GM19240 (cell line): Measurements from ENCODE around the gene IGF2BP2.
"Not testable (repeated sequence)": the region's sequence is repeated elsewhere in the genome, so short reads cannot be mapped to it uniquely, and the experiment has no call there.

ENCODE experiments used
- DNase-seq: peaks from one replicate; pipeline ENCODE4 v3.0.0; 2011; ENCODE audit warnings: low spot score; ENCODE audit not compliant: insufficient read length

Gene IGF2BP2

GRCh38 chr3:185647134-185647879, 177.5 kb downstream of the IGF2BP2 start:
- no peak for DNase-seq

GRCh38 chr3:185646382-185647133, 178.3 kb downstream of the IGF2BP2 start:
- DNase-seq, result no peak

GRCh38 chr3:185645596-185646381, 179.1 kb downstream of the IGF2BP2 start:
- no peak for DNase-seq

GRCh38 chr3:185645191-185645590, 179.7 kb downstream of the IGF2BP2 start:
- not testable (repeated sequence) for DNase-seq

- DNase-seq, result no peak
Measured at GRCh38 chr3:185640308-185640707, 184.5 kb downstream of the IGF2BP2 start.

GRCh38 chr3:185639632-185640206, 185.1 kb downstream of the IGF2BP2 start:
- no peak for DNase-seq

GRCh38 chr3:185638651-185639050, 186.2 kb downstream of the IGF2BP2 start:
- not testable (repeated sequence) for DNase-seq

GRCh38 chr3:185637388-185637787, 187.5 kb downstream of the IGF2BP2 start:
- DNase-seq, result no peak

GRCh38 chr3:185632996-185633395, 191.8 kb downstream of the IGF2BP2 start:
- no peak for DNase-seq

- no peak for DNase-seq
Measured at GRCh38 chr3:185631508-185632206, 193.2 kb downstream of the IGF2BP2 start.

GRCh38 chr3:185631108-185631507, 193.7 kb downstream of the IGF2BP2 start:
- no peak for DNase-seq

- DNase-seq, result no peak
Measured at GRCh38 chr3:185630182-185630622, 194.6 kb downstream of the IGF2BP2 start.

GRCh38 chr3:185629554-185630181, 195.2 kb downstream of the IGF2BP2 start:
- no peak for DNase-seq

- DNase-seq, result no peak
Measured at GRCh38 chr3:185625784-185626183, 199.1 kb downstream of the IGF2BP2 start.

- no peak for DNase-seq
Measured at GRCh38 chr3:185623939-185624665, 200.7 kb downstream of the IGF2BP2 start.

GRCh38 chr3:185613016-185613415, 211.8 kb downstream of the IGF2BP2 start:
- DNase-seq, result no peak

GRCh38 chr3:185606196-185606595, 218.6 kb downstream of the IGF2BP2 start:
- no peak for DNase-seq

GRCh38 chr3:185605566-185605965, 219.3 kb downstream of the IGF2BP2 start:
- no peak for DNase-seq

GRCh38 chr3:185595526-185595925, 229.3 kb downstream of the IGF2BP2 start:
- no peak for DNase-seq

GRCh38 chr3:185594073-185594472, 230.8 kb downstream of the IGF2BP2 start:
- DNase-seq, result no peak
